ENCODE data around the gene GCNT2. TPM values are rescaled to one million over a fixed set of nuclear protein-coding genes. Genes with fewer than 3 reads are reported as not detected.
"Not testable (repeated sequence)": the region's sequence is repeated elsewhere in the genome, so short reads cannot be mapped to it uniquely, and the experiment has no call there.

The GCNT2 gene
- total RNA-seq, 1 experiment from 2014 or later, result 6.8 TPM

- DNase-seq (ENCODE audit: low spot score), result no peak
Observed at GRCh38 chr6:10610289-10610688, 89.1 kb downstream of the GCNT2 start.

GRCh38 chr6:10612161-10612560 lies 91.0 kb downstream of the GCNT2 start:
- no peak for DNase-seq (ENCODE audit: low spot score)

- DNase-seq (ENCODE audit: low spot score), result no peak
Observed at GRCh38 chr6:10613077-10613476, 91.9 kb downstream of the GCNT2 start.

DNA sequence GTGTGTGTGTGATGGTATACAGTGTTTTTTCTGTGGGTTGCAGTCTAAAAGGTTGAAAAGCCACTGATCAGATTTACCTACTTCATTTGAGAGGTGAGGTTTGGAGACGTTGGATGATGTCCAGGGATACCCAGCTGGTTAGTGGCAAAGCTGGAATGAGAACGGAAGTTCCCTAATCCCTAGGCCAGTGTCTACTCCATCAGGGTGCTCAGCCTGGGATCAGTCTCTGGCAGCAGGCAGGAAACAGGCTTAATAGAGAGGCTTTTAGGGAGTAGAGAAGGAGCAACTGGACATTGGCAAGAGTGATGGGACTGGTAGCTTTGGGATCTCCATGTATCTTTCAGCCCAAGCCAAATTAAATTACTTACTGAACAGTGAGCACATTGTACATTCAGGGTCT lies 92.6 kb downstream of the GCNT2 start:
- peak; percentile 21 for DNase-seq (ENCODE audit: low spot score)

GRCh38 chr6:10615675-10616074 lies 94.5 kb downstream of the GCNT2 start:
- DNase-seq (ENCODE audit: low spot score), result no peak

GRCh38 chr6:10616266-10616665 lies 95.1 kb downstream of the GCNT2 start:
- DNase-seq (ENCODE audit: low spot score), result not testable (repeated sequence)

DNA sequence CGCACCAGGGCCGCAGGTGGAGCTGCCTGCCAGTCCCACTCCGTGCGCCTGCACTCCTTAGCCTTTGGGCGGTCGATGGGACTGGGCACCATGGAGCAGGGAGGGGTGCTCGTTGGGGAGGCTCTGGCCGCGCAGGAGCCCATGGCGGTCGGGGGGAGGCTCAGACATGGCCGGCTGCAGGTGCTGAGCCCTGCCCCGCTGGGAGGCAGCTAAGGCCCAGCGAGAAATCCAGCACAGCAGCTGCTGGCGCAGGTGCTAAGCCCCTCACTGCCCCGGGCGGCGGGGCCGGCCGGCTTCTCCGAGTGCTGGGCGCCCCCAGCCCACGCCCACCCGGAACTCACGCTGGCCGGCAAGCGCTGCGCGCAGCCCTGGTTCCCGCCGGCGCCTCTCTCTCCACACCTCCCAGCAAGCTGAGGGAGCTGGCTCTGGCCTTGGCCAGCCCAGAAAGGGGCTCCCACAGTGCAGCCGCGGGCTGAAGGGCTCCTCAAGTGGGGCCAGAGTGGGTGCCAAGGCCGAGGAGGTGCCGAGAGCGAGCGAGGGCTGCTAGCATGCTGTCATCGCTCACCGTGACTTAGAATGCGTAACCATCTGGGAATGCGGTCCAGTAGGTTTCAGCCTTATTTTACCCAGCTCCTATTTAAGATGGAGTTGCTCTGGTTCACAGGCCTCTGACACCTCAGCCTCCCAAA lies 96.0 kb downstream of the GCNT2 start:
- no peak for DNase-seq (ENCODE audit: low spot score)

DNA sequence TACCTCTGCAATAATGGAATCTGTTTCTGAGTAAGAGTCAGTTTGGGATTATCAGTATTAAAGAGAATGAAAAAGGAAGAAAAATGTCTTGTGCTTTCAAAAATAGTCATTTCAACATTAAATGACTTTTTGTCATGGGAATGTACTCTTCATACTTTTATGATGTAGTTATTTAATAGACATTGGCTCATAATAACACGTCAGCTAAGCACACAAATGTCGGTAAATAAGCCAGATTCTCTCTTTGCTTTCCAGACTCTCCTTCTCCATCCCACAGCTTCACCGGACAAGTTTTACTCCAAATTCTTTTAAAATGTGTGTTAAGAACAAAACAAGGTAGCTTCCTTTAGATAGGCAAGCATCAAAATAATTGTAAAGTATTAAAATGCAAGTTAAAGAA lies 97.3 kb downstream of the GCNT2 start:
- no peak for DNase-seq (ENCODE audit: low spot score)

DNA sequence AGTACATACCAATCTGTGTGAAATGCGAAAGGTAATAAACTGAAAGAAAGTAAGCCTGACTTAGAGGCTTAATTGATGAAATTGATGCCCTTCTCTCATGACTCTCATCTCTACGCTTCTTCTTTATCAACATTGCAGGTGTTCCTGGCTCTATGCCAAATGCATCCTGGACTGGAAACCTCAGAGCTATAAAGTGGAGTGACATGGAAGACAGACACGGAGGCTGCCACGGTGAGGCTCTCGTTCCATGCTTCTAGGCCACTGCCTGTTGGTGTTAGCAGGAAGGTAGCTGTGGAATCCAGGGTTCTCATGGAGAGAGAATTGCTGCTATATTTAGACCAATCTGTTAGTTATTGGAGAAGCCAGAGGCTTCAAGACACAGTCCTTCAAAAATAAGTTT lies 100.1 kb downstream of the GCNT2 start:
- no peak for DNase-seq (ENCODE audit: low spot score)

- DNase-seq (ENCODE audit: low spot score), result no peak
Observed at GRCh38 chr6:10621847-10622246, 100.7 kb downstream of the GCNT2 start.

- no peak for DNase-seq (ENCODE audit: low spot score)
Observed at GRCh38 chr6:10624836-10625235, 103.7 kb downstream of the GCNT2 start.

GRCh38 chr6:10626154-10626741 lies 105.1 kb downstream of the GCNT2 start:
- DNase-seq (ENCODE audit: low spot score), result no peak

DNA sequence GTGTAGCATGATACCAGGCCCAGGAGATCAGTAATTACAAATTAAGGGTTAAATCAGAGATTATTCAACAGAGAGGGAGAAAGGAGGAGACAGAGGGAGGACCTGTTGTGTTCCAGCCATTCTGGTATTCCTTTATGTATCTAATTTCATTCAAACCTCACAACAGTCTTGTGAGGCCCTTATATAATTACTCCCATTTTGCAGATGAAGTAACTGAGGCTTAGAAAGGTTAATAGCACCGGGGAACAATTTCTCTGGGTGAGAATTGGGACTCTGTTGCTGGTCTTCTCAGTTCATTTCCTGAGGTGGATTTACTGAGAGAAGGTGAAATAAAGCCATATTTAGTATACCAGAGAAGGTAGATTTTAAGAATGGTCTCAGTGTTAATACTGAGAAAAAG lies 106.6 kb downstream of the GCNT2 start:
- DNase-seq (ENCODE audit: low spot score), result no peak

DNA sequence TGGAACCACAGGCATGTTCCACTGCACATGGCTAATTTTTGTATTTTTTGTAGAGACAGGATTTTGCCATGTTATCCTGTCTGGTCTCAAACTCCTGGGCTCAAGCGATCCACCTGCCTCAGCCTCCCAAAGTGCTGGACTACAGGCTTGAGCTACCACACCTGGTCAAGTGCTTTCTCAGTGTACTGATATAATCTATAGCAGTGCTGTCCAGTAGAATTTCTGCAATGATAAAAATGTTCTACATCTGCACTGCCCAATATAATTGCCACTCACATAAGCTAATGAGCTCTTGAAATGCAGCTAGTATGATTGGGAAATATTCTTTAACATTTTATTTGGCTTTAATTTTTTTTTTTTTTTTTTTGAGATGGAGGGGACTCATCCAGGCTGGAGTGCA lies 109.0 kb downstream of the GCNT2 start:
- no peak for DNase-seq (ENCODE audit: low spot score)

DNA sequence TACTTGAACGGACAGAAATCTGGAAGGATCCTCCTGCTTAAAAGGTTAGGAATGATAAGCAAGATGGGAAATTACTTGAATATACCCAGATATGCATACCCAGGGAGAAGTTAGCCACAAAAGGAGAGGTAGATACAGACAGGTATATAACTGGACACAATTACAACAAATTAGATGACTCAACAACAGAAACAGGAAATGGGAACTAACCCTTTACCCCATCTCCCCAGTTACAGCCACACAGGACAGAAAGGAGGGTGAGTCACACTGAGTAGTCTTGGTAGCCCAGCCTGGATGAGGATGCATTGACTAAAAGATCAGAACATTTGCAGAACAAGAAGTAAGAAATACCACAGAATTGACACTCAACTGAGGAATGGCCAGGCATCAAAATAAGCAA lies 112.1 kb downstream of the GCNT2 start:
- peak; percentile 60 for DNase-seq (ENCODE audit: low spot score)

DNA sequence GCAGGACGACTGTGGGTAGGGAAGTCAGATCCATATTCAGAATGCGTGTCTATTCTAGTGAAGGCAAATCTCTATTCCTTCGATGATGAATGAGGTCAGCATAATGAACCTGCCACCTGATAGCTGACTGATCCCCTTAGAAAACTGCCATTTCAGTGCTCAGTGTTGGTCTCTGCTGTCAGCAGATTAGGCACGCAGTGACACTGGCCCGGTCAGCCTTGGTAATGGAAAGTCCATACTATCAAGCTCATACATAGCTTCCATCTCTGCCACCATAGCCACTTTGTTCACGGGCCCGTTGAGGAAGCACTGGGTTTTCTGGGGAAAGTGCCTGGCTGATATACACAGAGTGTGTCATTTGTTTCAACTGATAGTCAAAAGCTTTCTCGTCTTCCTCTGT lies 119.3 kb downstream of the GCNT2 start:
- DNase-seq (ENCODE audit: low spot score), result no peak

DNA sequence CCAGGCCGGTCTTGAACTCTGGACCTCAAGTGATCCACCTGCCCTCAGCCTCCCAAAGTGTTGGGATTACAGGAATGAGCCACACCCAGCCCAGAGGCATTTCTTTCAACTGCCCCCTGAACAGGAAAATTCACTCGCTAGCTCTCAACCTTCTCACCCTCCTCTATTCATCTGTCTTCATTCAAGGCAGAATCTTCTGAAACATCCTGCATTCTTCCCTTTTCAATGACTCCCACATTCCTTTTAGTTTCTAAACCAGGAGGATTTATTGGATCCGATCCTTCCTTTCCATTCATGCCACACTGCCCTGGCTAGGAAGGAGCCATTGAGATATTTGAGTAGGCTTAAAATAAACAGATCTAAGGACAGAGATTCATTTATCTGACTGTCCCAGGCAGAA lies 120.4 kb downstream of the GCNT2 start:
- DNase-seq (ENCODE audit: low spot score), result no peak

GRCh38 chr6:10643201-10643651 lies 122.1 kb downstream of the GCNT2 start:
- DNase-seq (ENCODE audit: low spot score), result no peak

- DNase-seq (ENCODE audit: low spot score), result no peak
Observed at GRCh38 chr6:10644225-10644624, 123.1 kb downstream of the GCNT2 start.

GRCh38 chr6:10655508-10656055 lies 134.4 kb downstream of the GCNT2 start:
- no peak for DNase-seq (ENCODE audit: low spot score)

DNA sequence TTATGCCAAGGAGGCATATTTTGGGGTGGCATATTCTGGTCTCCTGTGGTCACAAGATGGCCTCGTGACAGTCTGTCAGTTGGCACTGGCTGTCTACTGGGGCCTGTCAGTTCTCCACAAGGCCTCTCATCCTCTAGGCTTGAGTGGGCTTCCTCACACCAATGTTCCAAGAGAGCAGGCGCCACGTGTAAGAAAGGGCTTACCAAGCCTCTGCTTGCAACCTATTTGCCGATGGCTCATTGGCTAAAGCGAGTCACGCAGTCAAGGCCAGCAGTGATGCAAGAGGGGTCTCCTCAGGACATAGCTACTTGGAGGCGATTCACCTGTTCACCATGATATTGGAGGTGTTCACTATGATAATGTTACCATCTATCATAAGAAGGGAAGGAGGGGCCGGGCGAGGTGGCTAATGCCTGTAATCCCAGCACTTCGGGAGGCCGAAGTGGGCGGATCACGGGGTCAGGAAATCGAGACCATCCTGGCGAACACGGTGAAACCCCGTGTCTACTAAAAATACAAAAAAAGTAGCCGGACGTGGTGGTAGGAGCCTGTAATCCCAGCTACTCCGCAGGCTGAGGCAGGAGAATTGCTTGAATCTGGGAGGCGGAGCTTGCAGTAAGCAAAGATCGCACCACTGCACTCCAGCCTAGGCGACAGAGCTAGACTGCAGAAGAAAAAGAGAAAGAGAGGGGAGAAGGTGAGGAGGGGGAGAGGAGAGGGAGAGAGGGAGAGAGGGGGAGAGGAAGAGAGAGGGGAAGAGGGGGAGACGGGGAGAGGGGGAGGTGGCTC lies 138.0 kb downstream of the GCNT2 start:
- no peak for DNase-seq (ENCODE audit: low spot score)

DNA sequence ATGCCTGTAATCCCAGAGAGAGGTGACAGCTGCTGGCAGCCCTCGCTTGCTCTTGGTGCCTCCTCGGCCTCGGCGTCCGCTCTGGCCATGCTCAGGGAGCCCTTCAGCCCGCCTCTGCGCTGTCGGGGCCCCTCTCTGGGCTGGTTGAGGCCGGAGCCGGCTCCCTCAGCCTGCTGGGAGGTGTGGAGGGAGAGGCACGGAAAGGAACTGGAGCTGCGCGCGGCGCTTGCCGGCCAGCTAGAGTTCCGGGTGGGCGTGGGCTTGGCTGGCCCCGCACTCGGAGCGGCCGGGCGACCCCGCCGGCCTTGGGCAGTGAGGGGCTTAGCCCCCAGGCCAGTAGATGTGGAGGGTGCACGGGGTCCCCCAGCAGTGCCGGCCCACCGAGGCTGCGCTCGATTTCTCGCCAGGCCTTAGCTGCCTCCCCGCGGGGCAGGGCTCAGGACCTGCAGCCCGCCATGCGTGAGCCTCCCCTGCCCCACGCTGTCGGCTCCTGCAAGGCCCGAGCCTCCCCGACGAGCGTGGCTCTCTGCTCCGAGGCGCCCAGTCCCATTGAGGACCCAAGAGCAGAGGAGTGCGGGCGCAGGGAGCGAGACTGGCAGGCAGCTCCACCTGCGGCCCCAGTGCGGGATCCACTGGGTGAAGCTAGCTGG lies 138.7 kb downstream of the GCNT2 start:
- no peak for DNase-seq (ENCODE audit: low spot score)
